ENCODE results near the gene GPR87. TPM values are rescaled to one million over a fixed set of nuclear protein-coding genes. Genes with fewer than 3 reads are reported as not detected.

GPR87 gene
- total RNA-seq, 1 experiment from 2014 or later, result 3.8 TPM

- no peaks in the 10 kb centered on the region for H3K36me3 ChIP-seq (ENCODE audit: control insufficient read depth in 1 of 2, insufficient read depth in 2 of 2, low read length in 2 of 2)
- no peaks in the 10 kb centered on the region for H3K27me3 ChIP-seq (ENCODE audit: insufficient read depth, low read length)
- no TSS peak for BruUV-seq (replicated peaks)
- no peaks in the 10 kb centered on the region for H3K9me3 ChIP-seq (ENCODE audit: control insufficient read depth in 1 of 2, insufficient read depth in 1 of 2, low read depth in 1 of 2, low read length in 2 of 2)
- no peaks in the 10 kb centered on the region for H4K20me1 ChIP-seq (ENCODE audit: insufficient read depth)
- ChIA-PET CTCF (no interaction called here), RAD21 (ENCODE audit: low non-redundant PET in 1 of 2, low total read pairs in 2 of 2, uncharacterized antibody in 2 of 2, unreplicated experiment in 2 of 2) (no interaction called here), POLR2A (no interaction called here)
- no peak for ATAC-seq
- H3K4me1 ChIP-seq (ENCODE audit: control insufficient read depth in 1 of 2, insufficient read depth in 2 of 2, low read length in 2 of 2), result no peaks in the 10 kb centered on the region
- no peak within 1 kb of the TSS for H2AFZ ChIP-seq (ENCODE audit: low read depth, low read length, poor library complexity, severe bottlenecking)
- no peak for TF ChIP-seq JUND (IDR thresholded peaks at IDR 0.05)
- no peak for TF ChIP-seq RAD21 (IDR thresholded peaks at IDR 0.05; ENCODE audit: low read depth)
- no peak for TF ChIP-seq FOSL1 (IDR thresholded peaks at IDR 0.05; ENCODE audit: low read depth)
- TF ChIP-seq POLR2A (IDR thresholded peaks at IDR 0.05; ENCODE audit: borderline replicate concordance, extremely low read depth, insufficient read depth, insufficient read length), result no peak
- TF ChIP-seq ELF1 (IDR thresholded peaks at IDR 0.05; ENCODE audit: borderline replicate concordance, low read depth), result no peak
- TF ChIP-seq SIN3A (IDR thresholded peaks at IDR 0.05; ENCODE audit: low read depth), result no peak
- no peak for TF ChIP-seq SP1 (IDR thresholded peaks at IDR 0.05; ENCODE audit: low read depth)
- no peak for TF ChIP-seq REST (IDR thresholded peaks at IDR 0.05; ENCODE audit: low read depth)
- TF ChIP-seq EZH2phosphoT487 (IDR thresholded peaks at IDR 0.05; ENCODE audit: borderline replicate concordance), result no peak
- TF ChIP-seq CTCF (IDR thresholded peaks at IDR 0.05 in 2 of 3, conservative IDR thresholded peaks at IDR 0.05 in 1 of 3; ENCODE audit: borderline replicate concordance in 1 of 3, insufficient read depth in 1 of 3, low read depth in 2 of 3, low read length in 2 of 3), result no peak
- TF ChIP-seq TCF7L2 (IDR thresholded peaks at IDR 0.05; ENCODE audit: borderline replicate concordance, extremely low read depth, insufficient read depth, insufficient read length), result no peak
- TF ChIP-seq POLR2AphosphoS5 (IDR thresholded peaks at IDR 0.05; ENCODE audit: low read depth, low read length), result no peak
- no peaks in the 10 kb centered on the region for H3K9me2 ChIP-seq (ENCODE audit: insufficient read depth)
- no peak for DNase-seq (ENCODE audit: low read depth, low spot score)
- no peak within 1 kb of the TSS for H3K27ac ChIP-seq (ENCODE audit: low read depth, low read length)
- H3K79me2 ChIP-seq (ENCODE audit: insufficient read depth, low read length), result no peaks in the 10 kb centered on the region
- no peak within 1 kb of the TSS for H3K4me2 ChIP-seq (ENCODE audit: low read length)
- no peak within 1 kb of the TSS for H3K4me3 ChIP-seq (replicated peaks in 1 of 2; ENCODE audit: low read depth in 1 of 2, low read length in 2 of 2)
- intact Hi-C loops (cut with micrococcal nuclease), result no loop called here
- H3K9ac ChIP-seq (ENCODE audit: low read length), result no peak within 1 kb of the TSS
Measured at GRCh38 chr3:151278230-151278629, 38.4 kb downstream of the GPR87 start, which contains the start of gene P2RY14. P2RY14 (minus strand) TSS chr3:151278542; CDS start chr3:151214316, 64,226 bp downstream.
